ENCODE data around the gene SPA17.

The SPA17 gene

DNA sequence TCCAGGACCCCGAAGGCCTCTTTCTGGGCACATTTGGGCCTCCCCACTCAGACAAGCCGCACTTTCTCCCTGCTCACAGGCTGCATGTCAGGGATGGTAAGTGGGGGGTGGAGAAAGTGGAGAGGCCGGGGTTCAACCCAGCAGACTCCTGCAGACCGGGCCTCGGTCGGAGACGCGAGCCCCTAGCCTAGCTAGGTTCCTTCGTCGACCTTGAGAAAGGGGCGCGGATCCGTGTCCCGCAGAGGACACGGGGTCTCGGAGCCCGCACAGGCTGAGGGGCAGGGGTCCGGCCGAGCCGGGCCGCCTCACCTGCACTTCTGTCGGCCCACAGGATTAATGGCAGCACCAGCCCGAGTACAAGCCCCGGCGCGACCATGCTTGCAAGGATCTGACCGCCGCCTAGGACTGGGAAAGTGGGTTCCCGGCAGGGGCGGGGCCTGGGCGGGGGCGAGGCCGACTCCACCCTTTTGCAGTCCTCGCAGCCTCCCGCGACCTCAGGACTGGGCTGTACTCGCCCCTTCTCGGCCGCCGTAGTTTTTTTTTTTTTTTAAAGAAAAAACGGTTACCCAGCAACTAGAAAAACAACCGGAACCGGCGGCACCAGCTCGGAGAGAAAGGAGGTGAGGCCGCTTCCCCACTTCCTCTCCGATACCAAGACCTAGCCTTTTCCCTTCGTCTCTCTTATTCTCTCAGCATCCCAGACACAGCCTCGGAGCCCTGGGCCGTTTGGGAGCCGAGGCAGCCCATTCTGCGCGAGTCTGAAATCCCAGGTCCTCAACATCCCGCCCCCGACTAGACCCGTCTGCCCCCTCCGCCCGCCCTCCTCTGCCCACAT, at the start of gene SPA17, which contains the start of gene SIAE:
SPA17 (plus strand) TSS at position 572 of the 835 bp plus-strand sequence. CDS start 1,361 bp downstream, outside the sequence.
SIAE (minus strand) TSS at position 407 of the 835 bp plus-strand sequence; CDS start at position 376, 31 bp downstream.
- peak; percentile 98 for DNase-seq (ENCODE audit: low spot score)

- DNase-seq (ENCODE audit: low spot score) = no peak
These were observed 48.1 kb upstream of the SPA17 start for GRCh38 chr11:124625504-124626168.

DNA sequence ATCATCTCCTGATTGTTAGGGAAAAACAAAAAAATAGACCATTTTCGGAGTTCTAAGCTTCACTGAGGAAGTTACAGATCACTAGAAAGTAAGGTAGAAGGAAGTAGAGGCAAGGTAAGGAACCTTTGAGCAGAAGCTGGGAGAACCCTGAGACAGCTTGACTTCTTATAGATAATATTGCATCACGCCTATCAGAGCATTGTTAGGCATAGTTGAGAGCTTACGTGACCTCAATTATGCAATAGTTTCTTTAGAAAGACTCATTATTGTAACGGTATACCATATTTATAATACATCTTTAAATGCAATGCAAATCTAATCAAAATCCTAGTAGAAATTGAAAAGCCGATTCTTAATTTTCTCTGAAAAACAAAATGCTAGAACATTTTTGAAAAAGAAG, 46.2 kb upstream of the SPA17 start:
- DNase-seq (ENCODE audit: low spot score) = no peak

DNA sequence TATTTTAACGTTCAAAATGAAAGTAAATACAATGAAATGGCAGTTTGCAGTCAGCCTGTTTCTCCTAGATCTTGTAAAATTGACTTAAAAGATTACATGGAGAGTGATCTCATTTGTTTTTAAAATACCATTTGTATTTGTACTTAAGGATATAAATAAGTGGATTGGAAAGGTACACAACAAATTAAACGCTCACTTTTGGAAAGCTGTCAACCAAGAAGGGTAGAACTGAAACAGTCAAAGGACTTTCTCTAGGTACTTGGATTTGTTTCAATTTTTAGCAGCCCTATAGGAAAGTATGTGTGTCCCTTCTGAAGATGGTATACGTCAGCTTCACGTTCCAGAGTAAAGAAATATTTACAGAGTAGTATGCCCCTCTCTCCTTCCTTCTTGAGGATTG, 43.7 kb upstream of the SPA17 start:
- no peak for DNase-seq (ENCODE audit: low spot score)

DNA sequence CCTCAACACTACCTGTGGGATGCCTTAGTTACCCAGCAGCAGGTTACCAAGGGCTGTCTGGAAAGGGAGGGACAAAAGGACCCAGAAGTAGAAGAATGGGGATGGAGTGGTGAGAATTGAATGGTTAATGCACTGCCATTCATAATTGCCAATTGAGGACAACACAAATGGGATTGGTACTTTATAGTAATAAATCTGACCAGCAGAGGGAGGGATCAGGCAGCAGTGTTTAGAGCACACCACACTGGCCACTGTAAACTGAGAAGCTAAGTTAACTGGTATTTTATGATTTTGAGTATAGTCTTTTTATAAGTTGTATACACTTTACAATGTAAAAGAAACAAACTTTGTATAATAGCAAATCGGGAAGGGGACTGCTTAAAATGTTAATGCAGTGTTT, 40.3 kb upstream of the SPA17 start:
- DNase-seq (ENCODE audit: low spot score) = no peak

DNA sequence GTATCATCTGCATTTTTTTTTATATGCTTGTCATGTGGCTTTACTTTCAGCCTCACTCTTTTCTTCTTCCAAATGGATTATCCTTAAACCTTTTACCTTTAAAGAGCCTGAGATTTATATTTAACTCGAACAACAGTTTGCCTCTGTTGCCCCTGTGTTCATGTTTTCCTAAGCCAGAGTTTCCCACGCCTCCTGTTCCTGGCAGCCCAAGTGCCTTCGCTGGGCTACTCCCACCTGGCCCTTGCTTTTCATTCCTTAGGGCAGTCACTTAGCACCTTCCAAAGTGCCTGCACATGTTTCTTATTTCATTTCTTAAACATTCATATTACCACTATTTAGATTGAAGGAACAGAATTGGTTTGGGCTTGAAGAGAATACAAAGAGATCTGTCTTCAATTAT, 37.8 kb upstream of the SPA17 start:
- DNase-seq (ENCODE audit: low spot score) = no peak

GRCh38 chr11:124638500-124638899, 35.2 kb upstream of the SPA17 start:
- DNase-seq (ENCODE audit: low spot score) = no peak

- no peak for DNase-seq (ENCODE audit: low spot score)
These were observed 34.5 kb upstream of the SPA17 start for GRCh38 chr11:124639186-124639585.

DNA sequence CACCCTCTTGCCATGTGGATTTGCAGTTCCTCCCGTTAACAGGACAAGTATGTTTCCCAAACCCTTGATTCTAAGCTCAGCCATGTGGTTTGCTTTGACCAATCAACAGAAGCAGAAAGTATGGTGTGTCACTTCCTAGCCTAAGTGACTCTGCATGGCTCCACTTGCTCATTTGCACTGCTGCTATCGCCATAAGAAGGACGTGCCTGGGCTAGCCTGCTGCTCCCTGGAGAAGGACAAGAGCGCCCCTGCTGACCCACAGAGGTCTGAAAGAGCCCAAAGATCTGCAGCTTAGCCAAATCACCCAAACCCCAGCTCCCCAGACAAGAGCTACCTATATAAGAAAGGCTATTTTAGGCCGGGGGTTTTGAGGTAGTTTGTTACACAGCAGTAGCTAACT, 33.0 kb upstream of the SPA17 start:
- no peak for DNase-seq (ENCODE audit: low spot score)

DNA sequence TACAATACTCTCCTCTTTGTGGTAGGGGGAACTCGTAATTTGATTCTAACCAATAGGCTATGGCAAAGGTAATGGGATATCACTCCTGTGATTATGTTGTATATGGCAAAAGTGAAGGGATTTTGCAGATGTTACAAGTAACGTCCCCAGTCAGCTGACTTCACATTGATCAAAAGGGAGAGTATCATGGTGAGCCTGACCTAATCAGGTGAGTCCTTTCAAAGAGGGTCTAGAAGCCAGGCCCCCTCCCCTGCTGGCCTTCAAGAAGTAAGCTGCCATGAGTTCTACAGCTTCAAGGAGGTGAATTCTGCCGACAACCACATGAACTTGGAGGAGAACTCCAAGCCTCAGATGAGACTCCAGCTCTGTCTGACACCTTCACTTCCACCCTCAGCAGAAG, 31.1 kb upstream of the SPA17 start:
- no peak for DNase-seq (ENCODE audit: low spot score)

DNA sequence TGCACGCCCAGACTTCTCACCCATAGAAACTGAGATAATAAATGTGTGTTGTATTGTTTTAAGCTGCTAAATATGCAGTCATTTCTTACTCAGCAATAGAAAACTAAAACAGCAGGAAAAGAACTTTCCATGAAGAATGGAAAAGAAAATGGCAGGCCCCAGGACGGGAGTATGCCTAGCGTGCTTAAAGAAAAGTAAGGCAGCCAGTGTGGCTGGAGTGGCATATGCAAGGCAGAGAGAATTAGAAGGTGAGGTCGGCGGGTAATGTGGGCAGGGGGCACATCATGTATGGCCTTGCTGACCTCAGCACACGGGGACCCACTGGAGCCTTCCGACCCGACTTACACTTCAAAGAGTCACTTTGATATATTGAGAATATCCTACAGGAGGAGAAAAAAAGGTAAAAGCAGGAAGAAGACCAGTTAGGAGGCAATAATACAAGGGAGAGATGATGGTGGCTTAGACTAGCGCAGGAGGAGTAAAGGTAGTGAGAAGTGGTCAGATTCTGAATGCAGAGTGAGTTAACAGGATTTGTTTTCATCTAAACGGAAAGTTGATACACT, 30.6 kb upstream of the SPA17 start:
- no peak for DNase-seq (ENCODE audit: low spot score)

DNA sequence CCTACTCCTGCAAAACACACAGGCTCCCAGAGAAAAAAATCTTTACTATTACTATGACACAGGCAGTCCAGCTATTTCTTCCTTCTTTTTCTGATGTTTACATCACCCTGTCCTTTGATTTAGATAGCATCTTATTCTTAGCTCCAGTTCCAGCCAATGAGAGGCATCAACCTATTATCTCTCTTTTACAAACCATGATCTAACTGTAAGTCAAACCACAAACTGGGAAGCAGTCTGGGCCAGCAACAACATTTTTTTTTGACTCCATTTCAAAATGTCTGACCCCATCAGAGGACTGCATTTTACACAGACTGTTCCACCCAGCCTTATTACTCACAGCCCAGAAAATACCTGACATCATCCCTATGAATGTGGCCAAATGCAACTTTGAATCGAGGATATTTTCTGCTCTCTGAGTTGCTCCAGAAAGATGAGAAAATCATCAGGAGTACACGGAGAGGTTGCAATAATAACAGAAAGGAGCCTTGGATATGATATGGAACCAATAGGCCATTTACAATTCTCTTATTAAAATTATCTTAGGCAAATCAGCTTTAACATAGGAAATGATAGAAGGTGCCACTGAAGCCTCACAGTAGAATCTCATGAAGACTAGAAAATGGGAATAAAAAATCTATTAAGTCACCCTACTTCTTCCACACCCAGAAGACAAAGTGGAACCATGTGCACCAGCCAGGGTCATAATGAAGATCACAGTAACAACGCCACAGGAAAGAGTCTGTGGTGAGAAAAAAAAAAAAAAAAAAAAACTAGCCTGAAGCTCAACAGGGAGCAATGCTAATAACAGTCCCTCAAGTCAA, 29.9 kb upstream of the SPA17 start:
- DNase-seq (ENCODE audit: low spot score) = peak; percentile 74

DNA sequence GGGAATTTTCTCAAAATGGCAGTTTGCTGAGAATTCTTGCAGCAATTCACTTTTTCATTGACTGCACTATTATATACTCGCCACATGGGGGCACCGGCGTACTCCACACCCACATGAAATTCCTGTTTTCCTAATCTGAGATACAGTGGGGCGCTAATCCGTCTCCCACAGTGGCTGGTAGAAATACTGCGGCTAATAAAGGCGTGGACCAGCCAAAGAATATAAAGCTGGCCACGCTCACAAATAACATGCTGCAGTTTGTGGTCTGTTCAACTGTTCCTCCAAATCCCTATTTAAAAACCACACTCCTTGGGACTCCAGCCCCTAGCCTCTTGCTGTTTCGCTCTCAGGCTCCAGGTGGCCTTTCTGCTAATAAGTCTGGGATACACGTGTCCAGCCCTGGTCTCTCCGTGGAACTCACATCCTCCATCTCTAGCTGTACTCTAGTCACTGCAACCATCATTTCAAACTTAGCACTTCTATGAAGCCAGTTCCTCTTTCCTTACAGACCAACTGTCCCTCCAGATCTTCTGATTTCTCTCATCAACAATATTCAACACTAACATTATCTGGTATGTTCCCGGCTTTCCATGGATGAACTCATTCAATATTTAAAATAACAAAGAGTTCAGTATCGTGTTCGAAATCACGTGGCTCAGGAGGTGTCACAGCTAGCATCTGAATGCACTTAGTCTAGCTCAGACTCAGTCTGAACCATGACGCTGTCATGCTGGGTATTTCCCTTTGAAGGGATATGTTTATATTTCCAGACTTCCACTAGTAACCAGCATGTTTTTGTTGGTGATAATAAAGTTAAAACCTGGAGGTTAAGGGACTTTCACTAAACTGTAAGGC, 29.1 kb upstream of the SPA17 start:
- peak; percentile 78 for DNase-seq (ENCODE audit: low spot score)

DNA sequence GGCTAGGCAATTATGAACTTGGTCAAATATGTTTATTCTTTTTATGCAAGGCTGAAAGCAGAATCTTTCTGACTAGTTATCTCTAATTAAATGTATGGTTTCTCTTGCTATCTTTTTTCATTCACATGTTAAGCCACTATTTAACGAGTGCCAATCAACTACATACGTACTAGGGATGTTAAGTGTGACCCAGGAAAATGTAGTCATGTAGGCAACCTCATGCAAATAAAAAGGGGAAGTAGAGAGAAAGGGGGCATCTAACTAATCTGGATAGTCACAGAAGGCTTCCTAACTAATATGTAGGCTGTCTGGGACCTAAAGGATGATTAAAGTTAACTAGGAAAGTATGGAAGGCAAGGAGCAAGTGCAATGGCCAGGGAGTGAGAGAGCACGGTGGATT, 27.6 kb upstream of the SPA17 start:
- no peak for DNase-seq (ENCODE audit: low spot score)

DNA sequence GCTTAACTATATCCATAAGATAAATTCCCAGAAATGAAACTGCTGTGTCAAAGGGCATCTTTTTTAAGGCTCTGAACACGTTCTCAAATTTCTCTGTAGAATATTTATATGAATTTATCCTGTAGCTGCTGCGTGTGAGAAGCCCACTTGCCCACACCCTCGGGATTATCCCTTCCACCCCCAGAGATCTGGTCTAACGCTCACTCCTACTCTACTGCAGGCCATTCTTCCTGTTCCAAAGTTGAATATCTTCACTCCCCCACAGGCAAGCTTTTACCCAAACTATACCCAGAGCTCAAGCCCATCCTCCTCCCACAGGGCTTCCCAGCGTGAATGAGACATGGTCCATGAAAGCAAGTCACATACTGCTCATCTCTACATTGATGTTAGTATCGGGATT, 25.1 kb upstream of the SPA17 start:
- DNase-seq (ENCODE audit: low spot score) = no peak

DNA sequence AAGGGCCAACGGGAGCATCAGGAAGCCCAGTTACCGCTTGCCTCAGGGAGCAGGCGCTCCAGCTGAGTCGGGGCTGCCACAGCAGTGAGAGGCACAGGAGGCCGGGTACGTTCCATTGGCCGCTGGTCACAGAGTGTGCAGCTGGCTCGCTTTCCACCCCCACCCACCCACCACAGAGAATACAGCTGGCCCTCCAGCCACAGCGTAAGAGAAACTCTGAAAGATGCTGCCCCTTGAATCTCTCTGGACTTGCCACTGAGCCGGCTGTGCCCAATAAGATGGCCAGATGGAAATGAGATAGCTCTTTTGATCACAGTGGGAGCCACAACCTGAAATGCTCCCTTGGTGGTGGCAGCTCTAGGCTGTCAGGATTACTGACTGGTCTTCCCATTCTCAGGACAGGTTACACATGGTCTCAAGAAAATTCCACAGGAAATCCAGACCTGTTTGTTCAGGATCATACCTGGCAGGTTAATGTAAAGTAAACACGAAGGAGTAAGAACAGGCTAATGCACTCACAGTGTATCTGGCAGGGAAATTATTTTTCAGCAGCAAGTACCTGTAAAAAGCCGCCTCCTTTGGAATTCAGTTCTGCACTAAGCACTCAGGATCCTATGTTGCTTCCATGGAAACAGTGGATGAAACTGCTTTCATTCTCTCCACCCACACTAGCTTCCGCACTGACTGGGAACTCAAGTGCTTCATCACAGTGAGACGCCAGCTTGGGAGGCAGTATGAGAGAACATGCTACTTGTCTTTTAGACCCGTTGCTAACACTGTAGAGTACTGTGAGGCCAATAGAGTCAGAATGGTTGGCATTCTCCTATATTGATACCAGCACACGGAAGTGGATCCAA, 16.7 kb upstream of the SPA17 start:
- no peak for DNase-seq (ENCODE audit: low spot score)

DNA sequence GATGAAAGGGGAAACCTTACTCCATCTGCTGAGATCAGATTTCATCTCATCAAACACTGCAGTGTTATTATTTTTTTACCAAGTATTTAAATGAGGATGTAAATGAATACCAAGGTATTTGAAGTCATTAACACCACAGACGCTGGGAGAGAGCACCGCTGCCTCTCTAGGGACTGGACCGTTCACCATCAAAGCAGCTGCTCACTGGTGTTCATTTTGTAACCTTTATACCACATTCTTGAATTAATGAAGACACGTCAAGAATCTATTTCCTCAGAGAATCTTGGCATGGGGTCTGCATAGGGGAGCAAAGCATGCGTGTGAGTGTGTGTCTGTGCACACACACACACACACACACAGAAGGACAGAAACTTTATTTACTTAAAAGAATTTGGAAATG, 15.8 kb upstream of the SPA17 start:
- DNase-seq (ENCODE audit: low spot score) = no peak

GRCh38 chr11:124658501-124658900, 15.2 kb upstream of the SPA17 start:
- DNase-seq (ENCODE audit: low spot score) = no peak

DNA sequence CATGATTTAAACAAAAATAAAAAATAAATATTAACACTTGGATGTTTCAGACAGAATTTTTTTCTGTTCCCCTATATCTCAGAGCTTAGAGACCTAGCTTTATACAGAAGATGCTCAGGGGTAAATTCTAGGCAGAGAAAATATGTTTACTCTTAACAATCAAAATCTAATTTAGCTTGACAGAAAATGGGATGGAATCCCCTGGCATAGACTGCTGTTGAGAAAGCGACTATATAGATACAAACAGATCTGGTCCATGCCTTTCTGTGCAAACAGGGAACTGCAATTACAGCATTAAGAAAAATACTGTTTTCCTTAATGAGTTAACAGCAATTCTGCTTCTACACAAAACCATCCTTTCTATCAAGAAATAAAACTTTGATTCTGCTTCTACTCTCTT, 14.7 kb upstream of the SPA17 start:
- DNase-seq (ENCODE audit: low spot score) = no peak

GRCh38 chr11:124661553-124661952, 12.2 kb upstream of the SPA17 start:
- DNase-seq (ENCODE audit: low spot score) = no peak
